Keratinocyte (primary cell): ENCODE measurements around the gene MAGI3.

ENCODE experiments used
- CTCF ChIP-seq, 3 experiments: IDR thresholded peaks in 1 of 3; conservative IDR thresholded peaks in 1 of 3; optimal IDR thresholded peaks in 1 of 3; 2 replicates in 2 of 3; 3 replicates in 1 of 3; pipeline versions ENCODE3 to v1.5.1; 2011; ENCODE audit warnings: low read length in 3 of 3, mild to moderate bottlenecking in 3 of 3, moderate library complexity in 2 of 3, control low read depth in 1 of 3, inconsistent platforms in 1 of 3; ENCODE audit not compliant: insufficient read depth in 2 of 3; ENCODE audit errors: extremely low read depth in 1 of 3
- EZH2 ChIP-seq: IDR thresholded peaks from one replicate; pipeline ENCODE4 v1.6.1; 2012; ENCODE audit warnings: inconsistent platforms, mild to moderate bottlenecking, low read length, moderate library complexity

- no peak for TF ChIP-seq CTCF (optimal IDR thresholded peaks at IDR 0.05 in 1 of 3, IDR thresholded peaks at IDR 0.05 in 1 of 3, conservative IDR thresholded peaks at IDR 0.05 in 1 of 3; ENCODE audit: extremely low read depth in 1 of 3, insufficient read depth in 2 of 3, low read length in 3 of 3)
- no peak for TF ChIP-seq EZH2
Measured at GRCh38 chr1:113490384-113490783, 100.1 kb downstream of the MAGI3 start.
